Left ventricle myocardium superior (tissue), 1 donor: ENCODE results near the gene LCT. TPM values are rescaled to one million over a fixed set of nuclear protein-coding genes. Genes with fewer than 3 reads are reported as not detected.
A peak's percentile ranks its signal among the peaks of the same experiment; 100 is the strongest.
"Not testable (repeated sequence)": the region's sequence is repeated elsewhere in the genome, so short reads cannot be mapped to it uniquely, and the experiment has no call there.

Experiments used
- ATAC-seq: fragments of 200-7000 bp; cut with Tn5 transposase; one replicate; pipeline ENCODE4 v1.9.1; 2020; ENCODE audit warnings: mild to moderate bottlenecking, moderate library complexity
- DNase-seq: peaks from one replicate; pipeline ENCODE4 v3.0.0-alpha.2; 2020
- intact Hi-C: fragments of 100-400 bp; cut with micrococcal nuclease; formaldehyde crosslinking; loops from one replicate; pipeline ENCODE4 v1.11.0; 2022
- total RNA-seq: library from RNA; stranded (reverse); fragmentation: NEBNext Ultra II Directional; extraction: Animal tissue kit (Norgen Biotek cat#: 25700); gene quantifications from one replicate; pipeline ENCODE4 v1.2.1, GENCODE V29; 2021
- donor health status: DM: no; HTN: yes; CAD: no; lungs with severe emphysema.

The LCT gene
- total RNA-seq, 1 donor from 2014 or later, result not detected

- no peak for DNase-seq
- intact Hi-C loops, result no loop called here
- peak; percentile 83 for ATAC-seq
These were observed 2.7 kb upstream of the LCT start for GRCh38 chr2:135839713-135840112.

- no peak for DNase-seq
These were observed 1.5 kb upstream of the LCT start for GRCh38 chr2:135838502-135838901.

GRCh38 chr2:135832891-135833290 is 4.1 kb downstream of the LCT start:
- ATAC-seq (no peak), DNase-seq (no peak)
- intact Hi-C loops, result no loop called here

More at GRCh38 chr2:135838502-135838901, 1.5 kb upstream of the LCT start:
- no peak for ATAC-seq
- intact Hi-C loops, result no loop called here

- intact Hi-C loops, result no loop called here
- ATAC-seq (no peak), DNase-seq (no peak)
These were observed 5.7 kb downstream of the LCT start for GRCh38 chr2:135831180-135831812.

- DNase-seq (no peak), ATAC-seq (no peak)
- intact Hi-C loops, result no loop called here
These were observed 7.4 kb downstream of the LCT start for GRCh38 chr2:135829378-135830135.

- no peak for DNase-seq
- no peak for ATAC-seq
- intact Hi-C loops, result no loop called here
These were observed 10.4 kb downstream of the LCT start for GRCh38 chr2:135826544-135826943.

GRCh38 chr2:135825550-135826176 is 11.3 kb downstream of the LCT start:
- intact Hi-C loops, result no loop called here
- ATAC-seq (peak; percentile 12), DNase-seq (no peak)

GRCh38 chr2:135825131-135825530 is 11.9 kb downstream of the LCT start:
- no peak for DNase-seq

GRCh38 chr2:135822855-135823254 is 14.1 kb downstream of the LCT start:
- no peak for DNase-seq
- intact Hi-C loops, result no loop called here
- no peak for ATAC-seq

More at GRCh38 chr2:135825131-135825530, 11.9 kb downstream of the LCT start:
- intact Hi-C loops, result no loop called here
- ATAC-seq, result no peak

- no peak for ATAC-seq
- no peak for DNase-seq
- intact Hi-C loops, result no loop called here
These were observed 15.8 kb downstream of the LCT start for GRCh38 chr2:135821190-135821589.

GRCh38 chr2:135820003-135820618 is 16.9 kb downstream of the LCT start:
- intact Hi-C loops, result no loop called here
- ATAC-seq (no peak), DNase-seq (no peak)

GRCh38 chr2:135818937-135819610 is 17.9 kb downstream of the LCT start:
- intact Hi-C loops, result no loop called here
- DNase-seq (no peak), ATAC-seq (no peak)

- no peak for DNase-seq
- intact Hi-C loops, result no loop called here
- no peak for ATAC-seq
These were observed 19.0 kb downstream of the LCT start for GRCh38 chr2:135817951-135818350.

- intact Hi-C loops, result no loop called here
- ATAC-seq (no peak), DNase-seq (no peak)
These were observed 19.5 kb downstream of the LCT start for GRCh38 chr2:135817466-135817865.

GRCh38 chr2:135815269-135815668 is 21.7 kb downstream of the LCT start:
- no peak for DNase-seq
- ATAC-seq, result no peak
- intact Hi-C loops, result no loop called here

- ATAC-seq (no peak), DNase-seq (no peak)
- intact Hi-C loops, result no loop called here
These were observed 24.0 kb downstream of the LCT start for GRCh38 chr2:135812907-135813511.

- intact Hi-C loops, DNase-seq, ATAC-seq: not testable (repeated sequence)
These were observed 29.1 kb downstream of the LCT start for GRCh38 chr2:135807874-135808273.

GRCh38 chr2:135803278-135803677 is 33.7 kb downstream of the LCT start:
- ATAC-seq (no peak), DNase-seq (no peak)
- intact Hi-C loops, result no loop called here

GRCh38 chr2:135802350-135802749 is 34.6 kb downstream of the LCT start:
- ATAC-seq, result no peak
- intact Hi-C loops, result no loop called here
- DNase-seq, result no peak
